ENCODE measurements around the gene DCC.

GRCh38 chr18:52894801-52895200 lies 554.8 kb downstream of the DCC start:
- TF ChIP-seq, protein P1, sequence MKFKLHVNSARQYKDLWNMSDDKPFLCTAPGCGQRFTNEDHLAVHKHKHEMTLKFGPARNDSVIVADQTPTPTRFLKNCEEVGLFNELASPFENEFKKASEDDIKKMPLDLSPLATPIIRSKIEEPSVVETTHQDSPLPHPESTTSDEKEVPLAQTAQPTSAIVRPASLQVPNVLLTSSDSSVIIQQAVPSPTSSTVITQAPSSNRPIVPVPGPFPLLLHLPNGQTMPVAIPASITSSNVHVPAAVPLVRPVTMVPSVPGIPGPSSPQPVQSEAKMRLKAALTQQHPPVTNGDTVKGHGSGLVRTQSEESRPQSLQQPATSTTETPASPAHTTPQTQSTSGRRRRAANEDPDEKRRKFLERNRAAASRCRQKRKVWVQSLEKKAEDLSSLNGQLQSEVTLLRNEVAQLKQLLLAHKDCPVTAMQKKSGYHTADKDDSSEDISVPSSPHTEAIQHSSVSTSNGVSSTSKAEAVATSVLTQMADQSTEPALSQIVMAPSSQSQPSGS (CRISPR knock-in tag; IDR thresholded peaks at IDR 0.05) = no peak
- TF ChIP-seq, protein P2, sequence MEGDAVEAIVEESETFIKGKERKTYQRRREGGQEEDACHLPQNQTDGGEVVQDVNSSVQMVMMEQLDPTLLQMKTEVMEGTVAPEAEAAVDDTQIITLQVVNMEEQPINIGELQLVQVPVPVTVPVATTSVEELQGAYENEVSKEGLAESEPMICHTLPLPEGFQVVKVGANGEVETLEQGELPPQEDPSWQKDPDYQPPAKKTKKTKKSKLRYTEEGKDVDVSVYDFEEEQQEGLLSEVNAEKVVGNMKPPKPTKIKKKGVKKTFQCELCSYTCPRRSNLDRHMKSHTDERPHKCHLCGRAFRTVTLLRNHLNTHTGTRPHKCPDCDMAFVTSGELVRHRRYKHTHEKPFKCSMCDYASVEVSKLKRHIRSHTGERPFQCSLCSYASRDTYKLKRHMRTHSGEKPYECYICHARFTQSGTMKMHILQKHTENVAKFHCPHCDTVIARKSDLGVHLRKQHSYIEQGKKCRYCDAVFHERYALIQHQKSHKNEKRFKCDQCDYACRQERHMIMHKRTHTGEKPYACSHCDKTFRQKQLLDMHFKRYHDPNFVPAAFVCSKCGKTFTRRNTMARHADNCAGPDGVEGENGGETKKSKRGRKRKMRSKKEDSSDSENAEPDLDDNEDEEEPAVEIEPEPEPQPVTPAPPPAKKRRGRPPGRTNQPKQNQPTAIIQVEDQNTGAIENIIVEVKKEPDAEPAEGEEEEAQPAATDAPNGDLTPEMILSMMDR (IDR thresholded peaks at IDR 0.05 in 2 of 3, conservative IDR thresholded peaks at IDR 0.05 in 1 of 3; ENCODE audit: insufficient read depth in 2 of 3, low read depth in 1 of 3, low read length in 3 of 3) = no peak
- TF ChIP-seq CBX5 (IDR thresholded peaks at IDR 0.05; ENCODE audit: borderline replicate concordance, low read depth) (no peak), GABPB1 (CRISPR knock-in tag; IDR thresholded peaks at IDR 0.05) (no peak), ZFP36 (IDR thresholded peaks at IDR 0.05; ENCODE audit: low read depth, low read length, partially characterized antibody) (no peak)

Data from K562 (cell line).